Fibroblast of the aortic adventitia (primary cell): ENCODE measurements around the gene POC5. TPM values are rescaled to one million over a fixed set of nuclear protein-coding genes. Genes with fewer than 3 reads are reported as not detected.

Experiments
- DNase-seq: peaks from one replicate; pipeline ENCODE4 v3.0.0-alpha.2; 2010; ENCODE audit warnings: low read depth
- H3K4me3 ChIP-seq: 2 replicates; pipeline ENCODE4 v1.5.1; 2011; ENCODE audit warnings: low read depth, mild to moderate bottlenecking, control low read depth, low read length, moderate library complexity
- CTCF ChIP-seq: IDR thresholded peaks from 2 replicates; pipeline ENCODE4 v1.5.1; 2011; ENCODE audit warnings: mild to moderate bottlenecking, low read length, control low read depth, inconsistent platforms; ENCODE audit not compliant: insufficient read depth
- total RNA-seq: library from RNA; depleted of rRNA; stranded (reverse); fragments of >200 nt; gene quantifications from 2 replicates; pipeline ENCODE4 v1.2.3, GENCODE V29; 2012; ENCODE audit warnings: low replicate concordance

Gene POC5
- total RNA-seq, 1 donor: 14.7 TPM

GRCh38 chr5:75685141-75685540 lies 32.1 kb downstream of the POC5 start:
- no peak for TF ChIP-seq CTCF
- DNase-seq: no peak
- no peak overlapping the region for H3K4me3 ChIP-seq

GRCh38 chr5:75681125-75681830 lies 36.0 kb downstream of the POC5 start:
- H3K4me3 ChIP-seq: no peak overlapping the region
- peak; percentile 70 for TF ChIP-seq CTCF
- DNase-seq: peak; percentile 76

- DNase-seq: no peak
- H3K4me3 ChIP-seq: no peak overlapping the region
- TF ChIP-seq CTCF: no peak
Measured at GRCh38 chr5:75678155-75678554, 39.1 kb downstream of the POC5 start.

GRCh38 chr5:75677607-75678006 lies 39.6 kb downstream of the POC5 start:
- H3K4me3 ChIP-seq: no peak overlapping the region
- DNase-seq: no peak
- TF ChIP-seq CTCF: no peak

GRCh38 chr5:75675783-75676182 lies 41.5 kb downstream of the POC5 start:
- no peak for DNase-seq

GRCh38 chr5:75672616-75673015 lies 44.6 kb downstream of the POC5 start:
- no peak overlapping the region for H3K4me3 ChIP-seq
- DNase-seq: no peak
- no peak for TF ChIP-seq CTCF

More at GRCh38 chr5:75675783-75676182, 41.5 kb downstream of the POC5 start:
- no peak for TF ChIP-seq CTCF
- H3K4me3 ChIP-seq: no peak overlapping the region

- no peak for DNase-seq
- no peak overlapping the region for H3K4me3 ChIP-seq
Measured at GRCh38 chr5:75671506-75671905, 45.7 kb downstream of the POC5 start.

More at GRCh38 chr5:75671506-75671905, 45.7 kb downstream of the POC5 start:
- no peak for TF ChIP-seq CTCF
